ENCODE measurements around the gene LIPT1. TPM values are rescaled to one million over a fixed set of nuclear protein-coding genes. Genes with fewer than 3 reads are reported as not detected.

LIPT1 gene
- total RNA-seq, 1 donor = 9.8 TPM

Small RNA genes lying within 50 kb of the gene (small RNA-seq; reads per million reads assigned to genes)
- gene AC092587.1 = not detected

Other genes with a start within 250 kb of the LIPT1 start
- gene CRACDL, start 218.7 kb upstream of the LIPT1 start, total RNA-seq = not detected in 2 replicates
- gene C2orf15, start 13.3 kb upstream of the LIPT1 start, total RNA-seq = 0.59 TPM in 1 of 2 replicates, not detected in the other
- gene TSGA10, start within 50 bp of the LIPT1 start, total RNA-seq = 4.0 and 5.0 TPM in 2 replicates
- gene MITD1, start 26.1 kb downstream of the LIPT1 start, total RNA-seq = 18.3 and 19.5 TPM in 2 replicates
- gene MRPL30, start 26.2 kb downstream of the LIPT1 start, total RNA-seq = 41.6 and 44.2 TPM in 2 replicates
- gene LYG2, start 100.7 kb downstream of the LIPT1 start, total RNA-seq = not detected in 2 replicates
- gene LYG1, start 146.2 kb downstream of the LIPT1 start, total RNA-seq = under 0.01 and 0.88 TPM in 2 replicates
- 75.7 and 95.9 TPM in 2 replicates for gene TXNDC9, start 181.4 kb downstream of the LIPT1 start, total RNA-seq
- gene EIF5B, start 182.4 kb downstream of the LIPT1 start, total RNA-seq = 11.2 and 15.9 TPM in 2 replicates